NCI-H1048 (cell line): ENCODE results near the gene SUV39H2.
"Not testable (repeated sequence)": the region's sequence is repeated elsewhere in the genome, so short reads cannot be mapped to it uniquely, and the experiment has no call there.

Source experiments
- DNase-seq: peaks from one replicate; lab custom pipeline; 2025; lab: John Stamatoyannopoulos, UW

SUV39H2 gene

GRCh38 chr10:14938971-14939370, 60.3 kb downstream of the SUV39H2 start:
- DNase-seq = not testable (repeated sequence)

GRCh38 chr10:14942147-14942949, 63.7 kb downstream of the SUV39H2 start:
- not testable (repeated sequence) for DNase-seq

GRCh38 chr10:14942950-14943338, 64.3 kb downstream of the SUV39H2 start:
- DNase-seq = not testable (repeated sequence)

GRCh38 chr10:14945108-14945507, 66.4 kb downstream of the SUV39H2 start:
- DNase-seq = no peak

- no peak for DNase-seq
Observed at GRCh38 chr10:14947268-14947667, 68.6 kb downstream of the SUV39H2 start.

GRCh38 chr10:14949291-14949690, 70.6 kb downstream of the SUV39H2 start:
- DNase-seq = no peak

- no peak for DNase-seq
Observed at GRCh38 chr10:14952851-14953423, 74.3 kb downstream of the SUV39H2 start.

GRCh38 chr10:14953424-14954000, 74.8 kb downstream of the SUV39H2 start:
- no peak for DNase-seq
